Activated CD8-positive, alpha-beta T cell treated with anti-CD3 and anti-CD28 coated beads for 36 hours (primary cell): ENCODE data around the gene JPH2. TPM values are rescaled to one million over a fixed set of nuclear protein-coding genes. Genes with fewer than 3 reads are reported as not detected.

Experiments
- ATAC-seq: fragments of 200-7000 bp; cut with Tn5 transposase; one replicate; pipeline ENCODE4 v1.10.0; 2021; ENCODE audit warnings: mild to moderate bottlenecking, moderate library complexity
- CTCF ChIA-PET: fragments of 350-600 bp; sonication (Branson Sonifier 250); formaldehyde crosslinking; loops from one replicate; lab custom pipeline; 2021; ENCODE audit warnings: antibody characterized with exemption; lab: Charles Lee
- POLR2A ChIA-PET: fragments of 350-600 bp; sonication (Branson Sonifier 250); formaldehyde crosslinking; loops from one replicate; lab custom pipeline; 2021; ENCODE audit warnings: antibody characterized with exemption; lab: Charles Lee
- DNase-seq: peaks from one replicate; pipeline ENCODE4 v3.0.0-alpha.2; 2020
- H3K27ac Mint-ChIP-seq: one replicate; pipeline ENCODE4 v1.8.0; 2021; ENCODE audit warnings: mild to moderate bottlenecking, mixed read lengths
- H3K27me3 Mint-ChIP-seq: one replicate; pipeline ENCODE4 v1.8.0; 2021; ENCODE audit warnings: mixed read lengths
- H3K36me3 Mint-ChIP-seq: one replicate; pipeline ENCODE4 v1.8.0; 2021; ENCODE audit warnings: low read depth, mixed read lengths
- H3K4me1 Mint-ChIP-seq: one replicate; pipeline ENCODE4 v1.8.0; 2021; ENCODE audit warnings: low read depth, mixed read lengths
- H3K4me3 Mint-ChIP-seq: one replicate; pipeline ENCODE4 v1.8.0; 2021; ENCODE audit warnings: mild to moderate bottlenecking, moderate library complexity, mixed read lengths
- H3K9me3 Mint-ChIP-seq: one replicate; pipeline ENCODE4 v1.8.0; 2021; ENCODE audit warnings: mixed read lengths
- intact Hi-C: fragments of 100-400 bp; cut with micrococcal nuclease; formaldehyde crosslinking; loops from one replicate; pipeline ENCODE4 v1.10.0; 2022
- total RNA-seq, 2 experiments: library from RNA; stranded (reverse); gene quantifications; one replicate each; pipeline ENCODE4 v1.2.3, GENCODE V29; 2021
- TF ChIP-seq, protein P1 (sequence below): fragments of 200-600 bp; IDR thresholded peaks from one replicate; pipeline ENCODE4 v1.8.0; 2022; ENCODE audit warnings: antibody characterized with exemption, mild to moderate bottlenecking

Gene JPH2
- total RNA-seq, 2 experiments from 2014 or later: 0.47 to 0.54 TPM

DNA sequence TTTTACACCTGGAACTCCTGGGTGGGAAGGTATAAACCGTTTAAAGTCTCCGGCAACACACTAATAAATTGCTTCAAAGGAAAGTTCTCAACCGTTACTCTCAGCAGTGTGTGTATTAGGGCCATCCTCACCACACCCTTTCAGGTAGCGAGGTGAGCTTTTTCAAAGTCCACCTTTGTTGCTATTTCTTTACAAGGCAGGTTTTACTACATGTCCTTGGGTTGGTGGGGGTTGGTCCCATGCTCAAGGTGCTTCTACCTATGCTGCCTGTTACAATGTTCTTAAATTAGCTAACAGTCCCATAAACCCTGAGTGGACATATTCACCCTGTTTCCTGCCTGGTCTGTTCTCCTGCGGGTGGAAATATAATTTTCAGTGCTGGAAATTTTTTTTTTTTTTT lies 36.7 kb upstream of the JPH2 start:
- H3K4me3 Mint-ChIP-seq: no peak overlapping the region
- no peaks in the 10 kb centered on the region for H3K36me3 Mint-ChIP-seq
- H3K9me3 Mint-ChIP-seq: no peaks in the 10 kb centered on the region
- ChIA-PET POLR2A (no interaction called here), CTCF (interaction anchor here (1.3 to 6.1 kb wide), 3 partner anchors 10 to 87 kb away, joined by 3 to 37 read pairs (median 4); partner anchors contain the start of gene FITM2)
- intact Hi-C loops: no loop called here
- DNase-seq (no peak), ATAC-seq (no peak)
- no peaks in the 10 kb centered on the region for H3K27me3 Mint-ChIP-seq
- peaks cover 22% of the 10 kb centered on the region for H3K4me1 Mint-ChIP-seq
- TF ChIP-seq, protein P1, sequence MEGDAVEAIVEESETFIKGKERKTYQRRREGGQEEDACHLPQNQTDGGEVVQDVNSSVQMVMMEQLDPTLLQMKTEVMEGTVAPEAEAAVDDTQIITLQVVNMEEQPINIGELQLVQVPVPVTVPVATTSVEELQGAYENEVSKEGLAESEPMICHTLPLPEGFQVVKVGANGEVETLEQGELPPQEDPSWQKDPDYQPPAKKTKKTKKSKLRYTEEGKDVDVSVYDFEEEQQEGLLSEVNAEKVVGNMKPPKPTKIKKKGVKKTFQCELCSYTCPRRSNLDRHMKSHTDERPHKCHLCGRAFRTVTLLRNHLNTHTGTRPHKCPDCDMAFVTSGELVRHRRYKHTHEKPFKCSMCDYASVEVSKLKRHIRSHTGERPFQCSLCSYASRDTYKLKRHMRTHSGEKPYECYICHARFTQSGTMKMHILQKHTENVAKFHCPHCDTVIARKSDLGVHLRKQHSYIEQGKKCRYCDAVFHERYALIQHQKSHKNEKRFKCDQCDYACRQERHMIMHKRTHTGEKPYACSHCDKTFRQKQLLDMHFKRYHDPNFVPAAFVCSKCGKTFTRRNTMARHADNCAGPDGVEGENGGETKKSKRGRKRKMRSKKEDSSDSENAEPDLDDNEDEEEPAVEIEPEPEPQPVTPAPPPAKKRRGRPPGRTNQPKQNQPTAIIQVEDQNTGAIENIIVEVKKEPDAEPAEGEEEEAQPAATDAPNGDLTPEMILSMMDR: no peak
- H3K27ac Mint-ChIP-seq: no peak overlapping the region

DNA sequence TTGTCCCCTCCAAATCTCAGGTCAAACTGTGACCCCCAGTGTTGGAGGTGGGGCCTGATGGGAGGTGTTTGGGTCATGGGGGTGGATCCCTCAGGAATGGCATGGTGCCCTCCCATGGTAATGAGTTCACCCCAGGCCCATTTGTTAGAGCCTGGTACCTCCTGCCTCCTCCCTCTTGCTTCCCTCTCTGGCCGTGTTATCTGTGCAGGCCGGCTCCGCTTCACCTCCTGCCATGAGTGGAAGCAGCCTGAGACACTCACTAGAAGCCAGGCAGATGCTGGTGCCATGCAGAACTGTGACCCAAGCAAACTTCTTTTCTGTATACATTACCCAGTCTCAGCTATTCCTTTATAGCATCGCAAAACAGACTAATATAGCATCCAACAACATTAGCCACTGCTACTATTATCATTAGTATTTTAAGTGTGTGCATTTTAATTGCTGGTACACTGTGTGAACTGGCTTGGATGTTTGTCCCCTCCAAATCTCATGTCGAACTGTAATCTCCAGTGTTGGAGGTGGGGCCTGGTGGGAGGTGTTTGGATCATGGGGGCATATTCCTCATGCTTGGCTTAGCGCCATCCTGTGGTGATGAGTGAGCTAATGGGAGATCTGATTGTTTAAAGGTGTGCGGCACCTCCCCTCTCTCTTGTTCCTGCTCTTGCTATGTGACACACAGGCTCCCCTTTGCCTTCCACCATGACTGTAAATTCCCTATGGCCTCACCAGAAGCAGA lies 35.8 kb upstream of the JPH2 start:
- no peaks in the 10 kb centered on the region for H3K36me3 Mint-ChIP-seq
- ATAC-seq (no peak), DNase-seq (peak; percentile 26)
- H3K4me3 Mint-ChIP-seq: no peak overlapping the region
- H3K9me3 Mint-ChIP-seq: no peaks in the 10 kb centered on the region
- TF ChIP-seq, protein P1: no peak
- H3K27me3 Mint-ChIP-seq: no peaks in the 10 kb centered on the region
- CTCF ChIA-PET: interaction anchor here (6.1 kb wide), 1 partner anchor 88 kb away, joined by 37 read pairs; the partner anchor contains the start of gene FITM2
- intact Hi-C loops: no loop called here
- peak overlapping the region; percentile 5 for H3K27ac Mint-ChIP-seq
- POLR2A ChIA-PET: no interaction called here
- peaks cover 31% of the 10 kb centered on the region for H3K4me1 Mint-ChIP-seq

DNA sequence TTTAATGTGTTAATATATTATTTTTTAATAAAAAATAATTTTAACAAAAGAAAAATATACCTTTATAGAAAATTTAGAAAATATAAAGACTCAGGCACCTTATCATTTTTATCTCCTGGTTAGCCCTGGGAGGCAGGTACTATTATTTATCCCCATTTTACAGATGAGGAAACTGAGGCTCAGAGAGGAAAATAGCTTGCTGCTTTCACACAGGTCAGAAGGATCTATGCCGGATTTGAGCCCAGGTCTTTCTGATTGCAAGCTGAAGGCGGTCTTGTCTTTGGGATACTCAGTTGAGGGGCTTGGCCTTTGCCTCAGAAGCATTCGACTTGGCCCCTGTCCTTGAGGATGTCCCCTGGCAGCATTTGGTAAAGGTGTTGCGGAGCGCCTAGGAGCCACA lies 35.0 kb upstream of the JPH2 start:
- no peak for ATAC-seq
- no peak for DNase-seq
- intact Hi-C loops: no loop called here
- Mint-ChIP-seq H3K4me3 (no peak overlapping the region), H3K9me3 (no peaks in the 10 kb centered on the region), H3K27me3 (no peaks in the 10 kb centered on the region), H3K4me1 (peaks cover 39% of the 10 kb centered on the region), H3K36me3 (no peaks in the 10 kb centered on the region), H3K27ac (no peak overlapping the region)
- TF ChIP-seq, protein P1: no peak
- ChIA-PET CTCF (interaction anchor here (6.1 kb wide), 1 partner anchor 88 kb away, joined by 37 read pairs; the partner anchor contains the start of gene FITM2), POLR2A (no interaction called here)

DNA sequence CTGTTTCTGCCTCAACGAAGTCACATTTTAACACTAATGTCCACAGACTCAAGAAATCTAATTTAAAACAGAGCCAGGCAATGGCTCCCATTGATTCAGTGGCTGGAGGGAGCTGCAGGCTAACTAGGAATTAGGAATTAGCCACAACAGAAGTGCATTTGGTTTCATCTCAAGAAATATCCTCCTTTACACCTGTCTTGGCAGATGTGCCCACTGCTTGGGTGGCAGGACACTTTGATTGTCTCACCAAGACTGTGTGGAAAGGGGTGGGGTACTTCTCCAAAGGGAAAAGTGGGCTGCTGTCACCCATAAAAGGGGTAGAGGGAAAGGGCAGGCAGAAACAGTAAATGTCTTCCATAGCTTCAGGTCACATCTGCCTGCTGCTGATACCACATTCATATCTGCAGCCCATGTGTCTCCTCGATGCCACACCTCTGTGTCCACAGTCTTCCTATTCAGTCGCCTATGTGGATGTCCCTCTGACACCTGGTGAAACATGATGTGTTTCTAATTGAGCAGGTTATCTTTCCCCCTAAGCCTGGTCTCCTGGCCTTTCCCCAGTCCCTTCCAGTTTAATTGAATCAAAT lies 34.5 kb upstream of the JPH2 start:
- ChIA-PET POLR2A (no interaction called here), CTCF (interaction anchor here (0.6 to 6.1 kb wide), 3 partner anchors 89 to 361 kb away, joined by 3 to 37 read pairs (median 3); partner anchors contain the start of genes FITM2 and PKIG)
- DNase-seq: no peak
- intact Hi-C loops: no loop called here
- ATAC-seq: no peak
- Mint-ChIP-seq H3K27me3 (no peaks in the 10 kb centered on the region), H3K36me3 (no peaks in the 10 kb centered on the region), H3K4me1 (peaks cover 42% of the 10 kb centered on the region), H3K4me3 (no peak overlapping the region), H3K27ac (peak overlapping the region; percentile 19), H3K9me3 (no peaks in the 10 kb centered on the region)
- TF ChIP-seq, protein P1: no peak

DNA sequence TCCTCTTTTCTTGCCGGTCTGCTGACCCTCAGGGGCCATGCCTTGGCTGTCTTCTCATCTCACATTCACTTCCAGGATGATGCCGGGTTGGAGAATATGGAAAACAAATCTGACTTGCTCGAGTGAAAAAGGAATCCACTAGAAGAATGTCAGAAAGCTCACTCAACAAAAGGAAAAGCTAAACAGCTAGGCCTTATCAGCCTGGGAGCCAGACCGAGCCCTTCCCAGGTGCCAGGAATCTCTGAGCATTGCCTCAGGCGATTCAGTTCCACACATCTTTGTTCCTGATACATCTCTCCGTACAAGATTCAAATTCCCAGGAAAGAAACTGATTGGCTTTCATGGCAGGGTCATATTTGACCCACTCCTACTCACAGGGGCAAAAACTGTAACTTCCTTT lies 32.8 kb upstream of the JPH2 start:
- TF ChIP-seq, protein P1: no peak
- H3K9me3 Mint-ChIP-seq: no peaks in the 10 kb centered on the region
- DNase-seq: no peak
- ATAC-seq: no peak
- no peak overlapping the region for H3K4me3 Mint-ChIP-seq
- H3K4me1 Mint-ChIP-seq: peaks cover 49% of the 10 kb centered on the region
- POLR2A ChIA-PET: no interaction called here
- H3K27ac Mint-ChIP-seq: peak overlapping the region; percentile 75
- CTCF ChIA-PET: interaction anchor here (1.3 to 9.8 kb wide), 6 partner anchors 11 to 163 kb away, joined by 3 to 444 read pairs (median 17); partner anchors contain the start of gene FITM2
- no peaks in the 10 kb centered on the region for H3K36me3 Mint-ChIP-seq
- H3K27me3 Mint-ChIP-seq: no peaks in the 10 kb centered on the region
- intact Hi-C loops: loop anchor here (5.0 to 10.0 kb wide), 3 partner anchors 168 to 393 kb away; no protein-coding TSS in a partner anchor
